Spleen (tissue), 11 donors: ENCODE measurements around the gene MICB. TPM values are rescaled to one million over a fixed set of nuclear protein-coding genes. Genes with fewer than 3 reads are reported as not detected.

Experiments
- DNase-seq: peaks from one replicate; pipeline ENCODE4 v3.0.0-alpha.2; 2020
- H3K27ac ChIP-seq, 8 donors: fragments of 200-600 bp; sonication (generic) in 7 of 8; 1 replicate in 4 of 8; 2 replicates in 4 of 8; pipeline versions ENCODE4 v1.5.0 to v1.8.0; 2016 to 2021; ENCODE audit warnings: inconsistent platforms in 4 of 8, mild to moderate bottlenecking in 4 of 8, moderate library complexity in 1 of 8
- H3K27me3 ChIP-seq, 7 donors: fragments of 200-600 bp; sonication (generic) in 6 of 7; replicated peaks in 1 of 7; 1 replicate in 4 of 7; 2 replicates in 3 of 7; pipeline versions ENCODE4 v1.5.0 to v1.8.0; 2016 to 2021; ENCODE audit warnings: inconsistent platforms in 3 of 7, mild to moderate bottlenecking in 1 of 7
- H3K36me3 ChIP-seq, 6 donors: fragments of 200-600 bp; sonication (generic) in 5 of 6; 1 replicate in 4 of 6; 2 replicates in 2 of 6; pipeline versions ENCODE4 v1.5.0 to v1.8.0; 2016 to 2021; ENCODE audit warnings: inconsistent platforms in 2 of 6
- H3K4me1 ChIP-seq, 6 donors: fragments of 200-600 bp; sonication (generic) in 5 of 6; 1 replicate in 3 of 6; 2 replicates in 3 of 6; pipeline versions ENCODE4 v1.5.0 to v1.8.0; 2016 to 2021; ENCODE audit warnings: inconsistent platforms in 3 of 6
- H3K4me3 ChIP-seq, 8 donors: fragments of 200-600 bp; sonication (generic) in 7 of 8; 1 replicate in 4 of 8; 2 replicates in 4 of 8; pipeline versions ENCODE4 v1.5.0 to v1.8.0; 2016 to 2021; ENCODE audit warnings: inconsistent platforms in 4 of 8, mild to moderate bottlenecking in 4 of 8, moderate library complexity in 2 of 8
- H3K9me3 ChIP-seq, 8 donors: fragments of 200-600 bp; sonication (generic) in 7 of 8; 1 replicate in 4 of 8; 2 replicates in 4 of 8; pipeline versions ENCODE4 v1.5.0 to v1.8.0; 2016 to 2021; ENCODE audit warnings: inconsistent platforms in 4 of 8
- POLR2AphosphoS5 ChIP-seq, 3 donors: sonication (generic); formaldehyde crosslinking; IDR thresholded peaks; one replicate each; pipeline ENCODE4 v1.5.1; 2017; ENCODE audit warnings: antibody characterized with exemption in 3 of 3
- whole genome bisulfite sequencing, 5 donors: extraction: QIAGEN DNeasy Blood & Tissue Kit in 3 of 5; methylation state at CpG; one replicate each; pipeline versions ENCODE4 v1.1.5 to v1.1.7; 2013 to 2018; 5-methylcytosine and 5-hydroxymethylcytosine counted together
- intact Hi-C: fragments of 100-400 bp; cut with DNase I; formaldehyde crosslinking; loops from one replicate; pipeline ENCODE4 v1.15.0; 2023; ENCODE audit warnings: low total_unique reads
- polyA plus RNA-seq, 3 donors: library from polyadenylated mRNA; stranded (reverse); fragments of 200-250 nt; gene quantifications; one replicate each; pipeline ENCODE4 v1.2.1, GENCODE V29; 2013
- total RNA-seq, 7 donors: library from RNA; depleted of rRNA in 3 of 7; stranded (reverse); fragments of >200 nt in 3 of 7; fragmentation: NEBNext Ultra II Directional in 4 of 7; extraction: Animal tissue kit (Norgen Biotek cat#: 25700) in 4 of 7; gene quantifications; one replicate each; pipeline versions ENCODE4 v1.1.0 to v1.2.1, GENCODE V29; 2016 to 2021
- TF ChIP-seq, protein P1 (sequence below), 11 experiments: fragments of 200-600 bp in 7 of 11; fragments of 450-650 bp in 4 of 11; sonication (generic) in 4 of 11; IDR thresholded peaks in 8 of 11; conservative IDR thresholded peaks in 3 of 11; 1 replicate in 7 of 11; 2 replicates in 4 of 11; pipeline versions ENCODE4 v1.4.0 to v1.8.0; 2016 to 2021; ENCODE audit warnings: antibody characterized with exemption in 11 of 11, inconsistent platforms in 4 of 11, mild to moderate bottlenecking in 1 of 11
- donor health status: healthy with polysubstance abuse.
- donor health status: DM: no; HTN: no; CAD: no; lungs with moderate emphysema.
- donor health status: DM: no; HTN: no; CAD: no.
- donor health status: Bipolar disorder and iron deficiency.
- donor health status: healthy.
- donor health status: DM: no; HTN: no; CAD: no.
- donor health status: DM: yes; HTN: yes; CAD: no.

MICB gene
- total and polyA plus RNA-seq, 10 donors = 6.9 to 21.4 (median 14.8) TPM

DNA sequence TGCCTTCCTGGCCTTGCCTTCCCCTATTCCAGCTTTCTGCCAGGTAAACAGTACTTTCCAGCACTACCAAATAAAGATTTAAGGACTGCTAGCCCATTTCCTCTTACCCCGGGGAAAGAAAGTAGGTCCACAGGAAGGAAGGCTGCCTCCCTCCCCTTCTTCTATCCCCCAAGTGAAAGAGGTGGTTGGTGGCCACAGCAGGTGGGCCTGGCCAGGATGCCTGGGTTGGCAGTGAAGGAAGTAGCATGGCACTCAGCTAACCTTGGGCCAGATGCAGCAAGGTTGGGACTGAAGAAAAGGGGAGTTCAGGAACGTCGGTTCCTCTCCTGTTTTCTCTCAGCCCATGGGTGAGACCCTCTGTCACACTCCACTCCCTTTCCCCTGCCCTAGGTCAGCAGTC, 58.4 kb downstream of the MICB start:
- TF ChIP-seq, protein P1, sequence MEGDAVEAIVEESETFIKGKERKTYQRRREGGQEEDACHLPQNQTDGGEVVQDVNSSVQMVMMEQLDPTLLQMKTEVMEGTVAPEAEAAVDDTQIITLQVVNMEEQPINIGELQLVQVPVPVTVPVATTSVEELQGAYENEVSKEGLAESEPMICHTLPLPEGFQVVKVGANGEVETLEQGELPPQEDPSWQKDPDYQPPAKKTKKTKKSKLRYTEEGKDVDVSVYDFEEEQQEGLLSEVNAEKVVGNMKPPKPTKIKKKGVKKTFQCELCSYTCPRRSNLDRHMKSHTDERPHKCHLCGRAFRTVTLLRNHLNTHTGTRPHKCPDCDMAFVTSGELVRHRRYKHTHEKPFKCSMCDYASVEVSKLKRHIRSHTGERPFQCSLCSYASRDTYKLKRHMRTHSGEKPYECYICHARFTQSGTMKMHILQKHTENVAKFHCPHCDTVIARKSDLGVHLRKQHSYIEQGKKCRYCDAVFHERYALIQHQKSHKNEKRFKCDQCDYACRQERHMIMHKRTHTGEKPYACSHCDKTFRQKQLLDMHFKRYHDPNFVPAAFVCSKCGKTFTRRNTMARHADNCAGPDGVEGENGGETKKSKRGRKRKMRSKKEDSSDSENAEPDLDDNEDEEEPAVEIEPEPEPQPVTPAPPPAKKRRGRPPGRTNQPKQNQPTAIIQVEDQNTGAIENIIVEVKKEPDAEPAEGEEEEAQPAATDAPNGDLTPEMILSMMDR (IDR thresholded peaks at IDR 0.05 in 8 of 11, conservative IDR thresholded peaks at IDR 0.05 in 3 of 11) = no peak
- TF ChIP-seq POLR2AphosphoS5 (IDR thresholded peaks at IDR 0.05) = peak in 2 of 3 donors; percentile 61 to 63
- Histone ChIP-seq H3K4me3 (no peak overlapping the region), H3K4me1 (peaks cover 55 to 99% (median 78%) of the 10 kb centered on the region in 6 donors), H3K36me3 (peaks cover 0 to 39% (median under 1%) of the 10 kb centered on the region in 6 donors), H3K9me3 (no peaks in the 10 kb centered on the region), H3K27me3 (no peaks in the 10 kb centered on the region), H3K27ac (peak overlapping the region in 5 of 8 donors; percentile 8 to 71 (median 40))
- 18 to 38% (median 25%) methylated on average over 3 of the region's 3 CpGs for WGBS, 5 donors
- no peak for DNase-seq
- intact Hi-C loops = no loop called here

DNA sequence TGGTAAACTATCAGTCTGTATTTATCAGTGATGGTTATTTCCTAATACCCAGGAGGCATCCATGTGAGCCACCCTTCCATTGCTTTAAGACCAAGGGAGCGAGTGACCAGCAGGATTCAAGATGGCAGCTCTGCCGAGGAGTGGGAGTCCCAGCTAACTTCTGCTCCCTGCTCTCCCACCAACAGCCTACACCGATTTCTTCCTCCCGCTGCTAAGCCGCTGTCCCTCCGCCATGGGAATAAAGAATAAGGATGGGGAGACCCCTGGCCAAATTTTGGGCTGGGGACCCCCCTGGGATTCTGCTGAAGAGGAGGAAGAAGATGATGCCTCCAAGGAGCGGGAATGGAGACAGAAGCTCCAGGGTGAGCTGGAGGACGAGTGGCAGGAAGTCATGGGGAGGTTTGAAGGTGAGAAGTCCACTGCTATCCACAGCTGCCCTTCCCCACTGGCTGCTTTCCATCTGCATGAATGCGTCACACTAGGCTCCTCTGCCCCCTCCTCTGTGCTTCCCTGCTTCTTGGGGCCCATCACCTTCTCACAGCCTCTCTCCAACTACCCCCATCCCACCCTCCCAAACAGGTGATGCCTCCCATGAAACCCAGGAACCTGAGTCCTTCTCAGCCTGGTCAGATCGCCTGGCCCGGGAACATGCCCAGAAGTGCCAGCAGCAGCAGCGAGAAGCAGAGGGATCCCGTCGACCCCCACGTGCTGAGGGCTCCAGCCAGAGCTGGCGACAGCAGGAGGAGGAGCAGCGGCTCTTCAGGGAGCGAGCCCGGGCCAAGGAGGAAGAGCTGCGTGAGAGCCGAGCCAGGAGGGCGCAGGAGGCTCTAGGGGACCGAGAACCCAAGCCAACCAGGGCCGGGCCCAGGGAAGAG, 59.7 kb downstream of the MICB start:
- Histone ChIP-seq H3K27me3 (no peaks in the 10 kb centered on the region), H3K9me3 (no peaks in the 10 kb centered on the region), H3K27ac (peak overlapping the region; percentile 75 to 92 (median 90)), H3K4me1 (peaks cover 66 to 99% (median 79%) of the 10 kb centered on the region in 6 donors), H3K36me3 (peaks cover 0 to 38% (median 0%) of the 10 kb centered on the region in 6 donors), H3K4me3 (peak overlapping the region in 7 of 8 donors; percentile 1 to 64 (median 26))
- intact Hi-C loops = no loop called here
- DNase-seq = peak; percentile 85
- TF ChIP-seq POLR2AphosphoS5 (IDR thresholded peaks at IDR 0.05) = peak in 2 of 3 donors; percentile 51 to 65
- TF ChIP-seq, protein P1 (IDR thresholded peaks at IDR 0.05 in 8 of 11, conservative IDR thresholded peaks at IDR 0.05 in 3 of 11) = no peak
- 51 to 63% (median 56%) methylated on average over 23 to 24 of the region's 24 CpGs for WGBS, 5 donors

GRCh38 chr6:31558318-31558625, 60.3 kb downstream of the MICB start:
- peaks cover 0 to 32% (median 0%) of the 10 kb centered on the region in 6 donors for H3K36me3 ChIP-seq
- intact Hi-C loops = no loop called here
- peak overlapping the region in 7 of 8 donors; percentile 1 to 64 (median 26) for H3K4me3 ChIP-seq
- peaks cover 71 to 99% (median 81%) of the 10 kb centered on the region in 6 donors for H3K4me1 ChIP-seq
- H3K27me3 ChIP-seq = no peaks in the 10 kb centered on the region
- TF ChIP-seq POLR2AphosphoS5 (IDR thresholded peaks at IDR 0.05) = peak in 1 of 3 donors; percentile 46
- TF ChIP-seq, protein P1 (IDR thresholded peaks at IDR 0.05 in 8 of 11, conservative IDR thresholded peaks at IDR 0.05 in 3 of 11) = no peak
- no peak for DNase-seq
- no peaks in the 10 kb centered on the region for H3K9me3 ChIP-seq
- 65 to 70% (median 65%) methylated on average over 8 of the region's 8 CpGs for WGBS, 5 donors
- peak overlapping the region; percentile 75 to 92 (median 90) for H3K27ac ChIP-seq
